ENCODE measurements around the gene NEMP1. TPM values are rescaled to one million over a fixed set of nuclear protein-coding genes. Genes with fewer than 3 reads are reported as not detected.
"Not testable (repeated sequence)": the region's sequence is repeated elsewhere in the genome, so short reads cannot be mapped to it uniquely, and the experiment has no call there.

NEMP1 gene
- total RNA-seq, 1 donor from 2014 or later: 5.7 TPM

DNA sequence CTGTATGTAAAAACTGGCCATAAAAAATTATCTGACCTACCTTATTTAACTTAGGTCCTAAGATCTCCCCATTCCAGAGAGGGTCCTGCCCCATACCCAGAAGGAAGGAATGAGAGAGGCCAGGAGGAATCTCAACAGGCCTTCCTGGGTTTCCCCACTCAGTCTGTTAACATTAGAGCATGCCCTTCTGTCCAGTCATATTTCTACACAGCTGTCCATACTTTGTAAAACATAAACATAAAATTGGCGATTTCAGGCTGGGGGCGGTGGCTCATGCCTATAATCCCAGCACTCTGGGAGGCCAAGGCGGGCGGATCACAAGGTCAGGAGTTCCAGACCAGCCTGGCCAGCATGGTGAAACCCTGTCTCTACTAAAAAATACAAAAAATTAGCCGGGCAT, 56.3 kb downstream of the NEMP1 start:
- ATAC-seq: not testable (repeated sequence)

DNA sequence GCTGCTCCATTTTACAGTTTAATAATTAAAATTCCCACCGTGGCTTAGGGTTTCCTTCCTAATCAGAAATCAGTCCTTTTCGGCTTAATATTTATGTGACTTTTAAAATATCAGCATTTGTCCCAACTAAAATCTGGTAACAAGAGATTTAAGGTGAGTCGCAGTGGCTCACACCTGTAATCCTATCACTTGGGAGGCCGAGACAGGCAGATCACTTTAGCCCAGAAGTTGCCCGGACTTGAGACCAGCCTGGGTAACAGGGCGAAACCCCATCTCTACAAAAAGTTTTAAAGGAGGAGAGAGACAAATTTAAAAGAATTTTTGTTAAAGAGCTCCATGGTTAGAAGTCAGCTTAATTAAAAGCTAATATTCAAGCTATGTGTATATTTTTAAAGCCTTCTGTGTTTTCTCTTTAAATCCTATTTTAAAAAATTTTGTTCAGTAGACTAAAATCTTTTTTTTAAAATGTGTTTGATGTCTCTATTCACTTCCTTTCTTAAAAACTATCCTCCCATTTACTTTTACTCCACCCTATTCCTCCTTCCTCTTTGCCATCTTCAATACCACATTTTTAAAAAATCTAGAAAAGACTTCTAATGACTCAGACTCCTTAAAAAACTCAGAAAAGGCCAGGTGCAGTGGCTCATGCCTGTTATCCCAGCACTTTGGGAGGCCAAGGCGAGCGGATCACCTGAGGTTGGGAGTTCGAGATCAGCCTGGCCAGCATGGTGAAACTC, 58.4 kb downstream of the NEMP1 start:
- no peak for ATAC-seq

DNA sequence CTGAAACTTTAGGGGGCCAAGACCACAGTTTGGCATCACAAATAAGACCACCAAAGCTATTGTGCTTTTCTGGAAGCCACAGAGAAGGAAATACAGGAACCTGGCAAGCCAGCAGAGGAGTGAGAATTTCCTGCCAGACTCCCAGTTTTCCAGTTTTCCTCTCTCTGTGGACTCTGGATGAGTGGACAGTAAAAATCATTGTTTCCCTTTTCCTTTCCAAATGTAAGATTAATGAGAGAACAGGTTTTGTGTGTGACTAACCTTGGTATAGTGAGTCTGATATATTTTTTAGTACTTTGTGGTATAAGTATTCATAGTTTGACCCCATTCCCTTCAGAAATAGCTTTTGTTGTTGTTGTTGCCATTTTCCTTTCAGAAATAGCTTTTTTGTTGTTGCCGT, 59.7 kb downstream of the NEMP1 start:
- no peak for ATAC-seq

DNA sequence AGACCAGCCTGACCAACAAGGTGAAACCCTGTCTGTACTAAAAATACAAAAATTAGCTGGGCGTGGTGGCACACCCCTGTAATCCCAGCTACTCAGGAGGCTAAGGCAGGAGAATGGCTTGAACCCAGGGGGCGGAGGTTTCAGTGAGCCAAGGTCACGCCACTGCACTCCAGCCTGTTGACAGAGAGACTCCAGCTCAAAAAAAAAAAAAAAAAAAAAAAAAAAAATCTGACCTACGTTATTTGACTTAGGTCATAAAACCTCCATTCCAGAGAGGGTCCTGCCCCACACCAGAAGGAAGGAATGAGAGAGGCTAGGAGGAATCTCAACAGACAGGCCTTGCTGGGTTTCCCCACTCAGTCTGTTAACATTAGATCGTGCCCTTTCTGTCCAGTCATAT, 60.2 kb downstream of the NEMP1 start:
- ATAC-seq: not testable (repeated sequence)

DNA sequence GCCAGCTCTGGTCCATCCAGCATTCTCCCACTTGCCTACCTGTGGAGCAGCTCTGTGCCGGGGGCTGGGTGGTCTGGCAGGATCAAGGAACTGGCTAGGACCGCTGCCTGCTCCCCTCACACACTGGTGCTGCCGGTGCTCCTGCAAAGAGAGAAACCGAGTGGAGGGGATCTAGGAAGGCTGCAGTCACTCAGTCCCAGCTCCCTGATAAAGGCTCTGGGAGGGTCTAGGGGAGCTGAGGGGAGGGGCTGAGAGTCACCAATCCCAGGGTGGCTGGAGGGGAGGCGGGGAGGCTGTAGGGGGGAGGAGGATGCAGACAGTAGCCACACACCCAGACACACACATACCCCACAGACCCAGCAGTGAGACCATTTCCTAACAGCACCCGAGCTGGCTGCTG, 62.2 kb downstream of the NEMP1 start, which contains the start of gene TAC3:
Gene TAC3, minus strand, starts transcription at position 182 of the 400 bp plus-strand sequence. CDS start 732 bp downstream, outside the sequence.
- ATAC-seq: no peak

DNA sequence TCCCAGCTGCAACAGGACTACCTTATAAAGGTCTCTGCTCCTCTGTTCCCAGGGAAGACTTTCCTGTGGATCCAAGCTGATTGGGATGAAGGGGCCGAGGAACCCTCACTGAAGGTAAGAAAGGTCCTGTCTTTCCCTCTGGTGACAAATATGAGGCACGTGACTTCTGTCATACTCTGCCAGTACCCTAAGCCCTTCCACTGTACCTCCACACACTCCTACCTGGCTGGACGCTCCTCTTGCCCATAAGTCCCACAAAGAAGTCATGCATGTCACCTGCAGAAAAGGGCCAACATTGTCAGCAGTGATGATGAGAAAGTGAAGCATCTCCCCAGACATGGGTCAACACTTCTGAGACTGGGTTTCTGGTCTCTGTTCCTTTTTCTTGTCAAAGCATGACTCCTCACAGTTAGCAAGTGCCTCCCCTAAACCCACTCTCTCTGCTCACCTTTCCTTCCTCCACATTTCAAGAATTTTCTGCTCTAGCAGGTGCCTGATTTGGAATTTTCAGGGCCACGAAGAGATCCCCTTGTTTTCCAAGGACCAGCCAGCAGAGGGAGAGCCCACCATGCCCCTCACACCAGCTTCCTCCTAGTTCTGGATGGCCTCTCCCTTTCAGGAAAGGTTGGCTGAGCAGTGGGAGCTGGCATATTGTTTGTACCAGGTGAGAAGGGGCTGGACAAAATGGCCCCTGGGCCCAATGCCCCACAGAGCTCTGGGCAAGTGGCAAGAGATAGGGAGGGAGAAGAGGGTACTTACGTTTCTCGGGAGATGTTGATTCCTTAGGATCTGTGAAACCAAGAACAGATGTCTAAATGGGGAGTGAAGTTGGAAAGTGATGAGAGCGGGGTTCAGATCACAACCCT, 65.8 kb downstream of the NEMP1 start:
- no peak for ATAC-seq

DNA sequence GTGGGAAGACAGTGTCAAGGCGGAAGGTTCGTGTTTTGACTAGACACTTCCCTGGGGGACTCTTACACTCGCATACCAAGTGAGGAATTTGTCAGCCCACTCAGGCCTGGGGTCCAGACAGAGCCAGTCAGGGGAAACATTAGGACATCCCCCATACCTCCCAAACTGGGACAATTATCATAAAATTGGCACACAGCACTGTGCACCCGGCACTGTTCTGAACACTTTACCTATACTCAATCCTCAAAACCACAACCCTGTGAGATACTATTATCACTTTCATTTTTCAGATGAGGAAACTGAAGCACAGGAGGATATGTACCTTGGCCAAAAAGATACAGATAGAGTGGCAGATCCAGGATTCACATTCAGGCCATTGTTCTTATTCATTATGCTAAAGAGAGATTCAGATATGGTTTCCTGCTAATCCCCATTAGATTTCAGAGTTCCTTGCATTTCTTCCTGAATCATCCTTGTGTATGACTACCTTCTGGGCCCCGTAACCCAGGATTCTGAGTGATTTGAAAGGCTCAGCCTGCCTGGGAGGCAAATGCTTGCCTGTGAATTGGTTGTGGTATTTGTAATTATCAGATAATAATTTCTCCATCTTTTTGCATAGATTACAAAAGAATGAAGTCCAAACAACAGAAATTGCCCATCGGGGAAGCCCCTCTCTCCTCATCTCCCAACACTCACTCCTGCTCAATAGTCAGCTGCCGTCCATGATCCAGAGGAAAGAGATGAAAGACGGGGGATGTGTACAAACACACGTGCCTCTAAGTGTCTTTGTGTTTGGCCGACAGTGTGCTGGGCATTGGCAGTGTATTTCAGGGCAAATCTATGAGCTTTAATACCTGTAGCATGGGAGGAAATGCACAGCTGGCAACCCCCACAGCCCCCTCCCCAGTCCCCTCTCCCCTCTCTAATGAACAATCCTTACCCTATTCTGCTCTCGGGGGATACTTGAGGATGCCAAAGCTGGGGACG, 66.9 kb downstream of the NEMP1 start:
- ATAC-seq: no peak

DNA sequence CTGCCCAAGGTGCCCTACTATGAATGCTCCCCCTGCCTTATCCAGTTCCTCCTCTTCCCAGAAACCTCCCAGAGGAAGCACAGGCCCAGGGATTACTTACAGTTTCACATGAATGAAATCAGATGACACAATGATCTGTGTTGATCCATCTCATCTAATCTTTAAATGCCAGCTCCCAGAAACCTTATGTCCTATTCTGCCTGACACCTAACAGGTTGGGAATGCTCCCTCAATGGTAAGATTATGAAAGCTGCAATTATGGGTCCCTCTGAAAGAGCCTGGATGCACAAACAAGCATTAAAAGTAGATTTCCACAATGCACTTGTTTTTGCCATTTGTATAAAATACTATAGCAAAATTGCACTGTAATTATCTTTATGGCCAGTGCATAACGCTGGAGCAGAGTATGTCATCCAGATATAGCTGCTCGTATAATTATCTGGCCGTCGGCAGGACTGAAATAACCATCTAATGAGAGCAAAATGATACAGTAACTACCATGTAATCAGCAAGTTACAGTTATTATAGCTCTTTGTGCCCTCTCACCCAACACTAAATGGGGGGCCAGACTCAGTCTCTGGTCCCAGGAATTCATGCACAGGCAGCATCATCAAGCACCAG, 67.9 kb downstream of the NEMP1 start:
- no peak for ATAC-seq

DNA sequence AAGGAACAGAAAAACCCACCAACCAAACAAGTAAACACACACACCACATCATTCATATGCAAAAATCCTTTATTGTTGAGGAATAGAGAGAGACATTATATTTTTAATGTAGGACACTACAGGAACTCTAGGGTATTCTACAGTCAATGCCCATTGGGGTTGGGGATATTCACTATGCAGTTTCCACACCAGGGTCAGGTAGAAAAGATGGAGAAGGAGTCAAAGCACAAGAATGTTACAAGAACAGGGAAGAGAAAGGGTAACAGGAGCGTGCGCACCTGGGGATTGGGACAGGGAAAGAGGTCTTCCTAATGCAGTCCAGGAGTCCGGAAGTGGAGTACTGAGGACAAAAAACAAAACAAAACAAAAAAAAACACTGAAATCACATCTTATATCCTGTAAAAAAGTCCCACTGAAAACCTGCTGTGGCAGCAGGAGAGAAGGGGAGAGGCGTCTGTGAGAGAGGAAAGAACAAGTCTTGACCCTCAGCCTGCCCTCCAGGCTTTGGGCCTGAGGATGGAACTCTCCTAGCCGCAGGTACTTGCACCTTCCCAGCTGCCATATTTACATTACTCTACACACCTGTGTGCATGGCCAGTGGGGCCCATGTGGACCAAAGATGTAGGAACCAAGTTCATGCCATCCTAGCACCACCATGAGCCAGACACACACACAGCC, 68.5 kb downstream of the NEMP1 start:
- no peak for ATAC-seq

DNA sequence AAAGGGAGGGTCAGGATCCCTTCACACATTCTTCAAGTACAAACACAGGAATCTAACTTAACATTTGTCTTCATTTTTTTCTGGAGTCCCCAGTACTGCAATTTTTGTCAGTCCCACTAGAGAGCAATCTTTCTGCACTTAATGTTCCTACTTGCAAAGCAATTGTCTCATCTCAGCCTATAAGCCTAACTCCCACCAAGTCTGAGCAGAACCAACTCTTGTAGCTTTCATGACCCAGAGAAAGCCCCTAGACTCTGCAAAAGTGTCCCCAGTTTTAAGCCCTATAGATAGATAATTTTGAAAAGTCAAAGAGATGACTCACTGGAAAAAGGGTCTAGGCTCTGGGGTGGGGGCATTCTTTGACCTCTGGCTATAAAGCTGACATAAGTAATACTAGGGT, 70.4 kb downstream of the NEMP1 start:
- peak; percentile 36 for ATAC-seq

DNA sequence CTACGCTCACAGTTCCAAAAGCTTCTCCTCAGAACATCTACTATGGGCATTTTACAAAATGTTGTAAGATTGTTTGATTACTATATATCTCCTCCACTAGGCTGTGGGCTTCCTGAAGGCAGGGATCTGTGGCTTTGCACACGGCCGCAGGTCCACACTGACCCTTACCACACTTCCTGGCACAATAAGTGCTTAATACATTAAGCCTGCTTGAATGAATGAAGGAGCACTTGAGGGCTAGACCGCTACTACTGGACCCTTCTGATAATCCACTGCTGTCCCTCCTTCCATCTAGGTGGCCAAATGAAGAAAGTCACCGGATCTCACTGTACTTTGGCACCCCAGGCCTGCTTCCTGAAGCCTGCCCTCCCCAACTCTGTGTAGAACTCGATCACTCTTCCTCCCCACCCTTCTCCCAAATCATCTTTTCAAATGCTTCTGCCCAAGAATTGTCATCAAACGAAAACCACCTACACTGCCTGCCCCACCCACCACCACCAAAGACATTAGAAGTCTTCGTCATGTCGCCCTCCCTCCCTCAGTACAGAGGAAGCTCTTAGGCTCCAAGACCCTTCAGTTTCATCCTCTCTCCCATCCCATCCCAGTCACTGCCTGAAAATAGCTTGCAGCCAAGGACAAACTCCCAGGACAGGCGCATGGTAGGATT, 71.6 kb downstream of the NEMP1 start:
- no peak for ATAC-seq

DNA sequence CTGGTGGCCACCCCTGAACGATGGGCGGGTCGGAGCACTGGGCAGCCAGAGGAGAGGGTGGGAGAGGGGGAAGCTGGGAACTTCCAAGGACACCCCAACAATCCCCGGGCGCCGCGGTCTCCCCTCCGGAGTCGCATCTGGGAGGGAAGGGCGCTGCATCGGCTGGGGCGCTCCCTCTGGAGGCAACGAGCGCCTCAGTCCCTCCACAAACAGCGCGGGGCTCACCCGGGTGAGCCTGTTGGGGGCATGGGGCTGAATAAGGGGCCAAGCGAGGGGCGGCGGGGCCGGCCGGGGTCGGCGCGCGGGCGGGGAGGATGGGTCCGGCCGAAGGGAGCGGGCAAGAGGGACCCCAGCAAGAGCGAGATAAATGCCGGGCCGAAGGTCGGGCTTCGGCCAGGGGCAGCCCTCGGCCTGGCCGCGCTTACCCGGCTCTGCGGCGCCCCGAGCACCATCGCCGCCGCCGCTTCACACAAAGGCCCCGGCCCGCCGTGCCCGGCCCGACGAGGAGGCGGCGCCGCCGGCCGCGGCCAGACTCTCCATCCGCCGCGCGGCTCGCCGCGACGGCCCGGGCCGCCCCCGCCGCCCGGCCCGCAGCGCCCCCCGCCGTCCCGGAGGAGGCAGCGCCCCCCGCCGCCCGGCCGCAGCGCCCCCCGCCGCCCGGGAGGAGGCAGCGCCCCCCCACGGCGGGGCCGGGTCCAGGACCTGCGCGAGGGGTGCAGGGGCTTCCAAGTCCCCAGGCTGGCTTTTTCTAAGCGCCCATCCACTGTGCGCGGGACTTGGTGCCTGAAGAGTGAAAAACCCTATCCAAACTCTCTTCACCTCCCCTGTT, 72.4 kb downstream of the NEMP1 start, which contains the start of gene ZBTB39:
Gene ZBTB39, minus strand, starts transcription at position 567 of the 829 bp plus-strand sequence. CDS start 1,629 bp downstream, outside the sequence.
- ATAC-seq: peak; percentile 46

Other genes with a start within 250 kb of the NEMP1 start
- gene SDR9C7, start 144.4 kb downstream of the NEMP1 start, total RNA-seq: 26.0 TPM
- 2.4 TPM for gene RDH16, start 121.2 kb downstream of the NEMP1 start, total RNA-seq
- 2.6 TPM for gene ZBTB39, start 72.2 kb downstream of the NEMP1 start, total RNA-seq
- not detected for gene TAC3, start 62.3 kb downstream of the NEMP1 start, total RNA-seq
- 0.52 TPM for gene MYO1A, start 28.7 kb downstream of the NEMP1 start, total RNA-seq
- gene NAB2, start 10.3 kb upstream of the NEMP1 start, total RNA-seq: 13.7 TPM
- gene STAT6, start 32.6 kb upstream of the NEMP1 start, total RNA-seq: 108 TPM
- gene LRP1, start 49.7 kb upstream of the NEMP1 start, total RNA-seq: 74.0 TPM
- gene LRP1-AS, start 68.8 kb upstream of the NEMP1 start, total RNA-seq: not detected
- gene NXPH4, start 138.0 kb upstream of the NEMP1 start, total RNA-seq: 6.7 TPM
- gene SHMT2, start 150.9 kb upstream of the NEMP1 start, total RNA-seq: 126 TPM
- gene STAC3, start 172.4 kb upstream of the NEMP1 start, total RNA-seq: 1.1 TPM

All from esophagus mucosa (tissue), 1 donor.